HG02840 (cell line): ENCODE data around the gene DENND1B.
"Not testable (repeated sequence)": the region's sequence is repeated elsewhere in the genome, so short reads cannot be mapped to it uniquely, and the experiment has no call there.

Source experiments
- ATAC-seq: cut with Tn5 transposase; IDR thresholded peaks from one replicate; pipeline ENCODE4 v1.9.1; 2021; ENCODE audit warnings: mild to moderate bottlenecking, moderate library complexity, moderate number of reproducible peaks; ENCODE audit not compliant: unreplicated experiment, low FRiP score

The DENND1B gene

DNA sequence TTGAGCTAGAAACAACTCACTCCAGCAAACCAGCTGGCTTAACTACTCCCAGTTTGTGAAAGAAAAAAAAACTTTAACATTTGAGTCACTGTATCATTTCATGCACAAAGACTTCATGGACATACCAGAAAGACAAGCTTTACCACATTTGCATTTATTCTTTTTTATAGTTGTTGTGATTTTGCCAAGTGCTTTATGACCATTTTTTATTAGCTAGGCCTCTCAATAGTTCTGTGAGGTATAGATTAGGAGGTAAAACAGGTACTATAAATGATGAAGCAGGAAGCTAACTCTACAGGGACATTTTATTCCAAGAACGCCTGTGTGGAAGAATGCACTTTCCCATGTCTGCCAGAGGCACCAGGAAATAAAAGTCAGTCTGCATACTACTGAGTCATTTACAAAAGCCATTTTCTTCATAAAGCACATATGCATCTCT, 8.2 kb upstream of the DENND1B start:
- no peak for ATAC-seq

DNA sequence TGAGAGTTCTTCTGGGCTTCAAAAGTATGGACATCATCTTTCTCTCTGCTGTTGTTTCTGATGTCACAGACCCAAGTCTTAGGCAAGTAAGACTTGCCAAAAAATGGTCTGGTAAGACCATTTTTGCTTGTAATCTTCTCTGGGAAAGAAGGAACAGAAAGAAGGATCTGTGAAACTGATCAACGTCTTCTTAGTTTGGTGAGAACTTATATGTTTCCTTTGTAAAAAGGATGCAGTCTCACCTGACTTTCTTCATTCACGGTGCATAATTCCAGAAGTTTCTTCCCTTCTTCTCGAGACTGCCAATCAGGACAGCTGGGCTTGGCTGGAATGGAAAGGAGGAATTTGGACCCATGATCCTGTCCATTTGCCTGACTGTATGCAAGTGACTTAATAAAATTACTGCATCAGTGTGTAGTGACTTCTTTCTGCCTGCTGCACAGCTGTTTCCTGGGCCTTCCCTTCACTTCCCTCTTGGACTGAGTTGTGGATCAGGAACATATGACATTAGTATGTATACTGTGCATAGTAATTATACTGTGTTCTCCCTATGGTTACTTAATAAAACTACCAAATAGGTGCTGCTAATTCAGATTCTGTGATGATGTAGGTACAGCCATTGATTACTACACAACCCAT, 7.6 kb upstream of the DENND1B start:
- ATAC-seq = no peak

DNA sequence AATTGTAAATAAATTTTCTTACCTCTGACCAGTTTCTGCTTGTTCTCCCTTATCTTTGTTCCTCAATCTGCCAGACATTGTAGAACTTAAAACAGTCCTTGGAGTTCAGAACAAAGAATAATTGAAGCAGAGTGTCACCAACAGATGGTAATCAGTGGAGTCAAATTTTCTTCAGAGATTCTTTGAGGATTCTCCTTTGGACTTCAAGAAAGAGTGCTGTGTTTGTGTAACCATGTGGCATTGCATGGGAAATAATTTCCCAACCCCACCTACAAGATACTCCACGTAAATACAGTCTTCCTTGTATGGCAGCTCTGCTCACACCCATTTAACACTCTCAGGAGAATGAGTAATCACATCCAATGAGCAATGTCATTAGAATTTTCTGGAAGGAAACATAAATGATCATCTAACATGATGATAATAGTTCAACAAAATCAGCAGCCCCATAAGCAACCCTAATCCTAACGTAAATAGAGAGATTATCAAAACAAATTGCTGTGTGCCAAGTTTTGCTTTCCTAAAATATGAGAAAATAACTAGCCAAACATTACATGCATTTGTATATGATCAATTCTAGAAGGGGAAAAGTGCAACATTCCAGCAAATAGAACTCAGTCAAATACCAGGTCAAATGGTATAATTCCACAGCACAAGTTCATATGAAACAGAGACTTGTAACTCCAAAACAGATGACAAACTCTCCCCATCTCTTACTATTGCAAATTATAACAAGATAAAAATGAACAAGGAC, 6.9 kb upstream of the DENND1B start:
- ATAC-seq = no peak

DNA sequence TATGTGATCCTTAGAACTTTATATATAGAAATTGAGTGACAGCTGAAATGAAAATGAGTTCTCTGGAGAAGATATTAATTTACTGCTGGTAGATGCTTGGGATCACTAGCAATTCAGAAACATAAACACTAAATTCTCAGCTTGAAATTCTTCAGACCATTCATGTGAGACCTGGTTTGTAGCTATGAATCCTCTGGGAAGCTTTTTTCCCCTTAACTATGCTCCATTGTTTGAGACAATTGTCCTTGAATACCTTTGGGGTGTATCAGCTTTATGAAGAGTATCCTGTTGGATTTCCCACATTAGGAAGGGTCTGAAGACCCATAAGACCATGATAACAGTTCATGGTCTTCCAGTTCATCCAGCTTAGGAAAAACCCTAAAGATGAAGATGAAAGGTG, 4.6 kb upstream of the DENND1B start:
- no peak for ATAC-seq

DNA sequence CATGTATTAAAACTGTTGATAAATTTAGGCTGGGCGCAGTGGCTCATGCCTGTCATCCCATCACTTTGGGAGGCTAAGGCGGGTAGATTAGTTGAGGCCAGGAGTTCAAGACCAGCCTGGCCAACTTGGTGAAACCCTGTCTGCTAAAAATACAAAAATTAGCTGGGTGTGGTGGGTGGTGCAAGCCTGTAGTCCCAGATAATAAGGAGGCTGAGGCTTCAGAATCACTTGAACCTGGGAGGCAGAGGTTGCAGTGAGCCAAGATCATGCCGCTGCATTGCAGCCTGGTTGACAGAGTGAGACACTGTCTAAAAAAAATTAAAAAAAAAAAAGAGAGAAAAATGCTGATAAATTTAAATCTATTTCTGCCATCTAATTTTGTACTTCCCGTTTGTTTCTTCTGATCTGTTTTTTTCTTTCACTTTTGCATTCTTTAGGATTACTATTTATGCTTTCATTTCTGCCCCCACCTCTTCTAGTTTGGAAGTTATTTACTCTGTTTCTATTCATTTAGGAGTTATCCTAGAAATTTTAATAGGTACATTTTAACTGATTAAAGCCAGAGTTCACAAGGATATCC, 3.2 kb upstream of the DENND1B start:
- no peak for ATAC-seq

DNA sequence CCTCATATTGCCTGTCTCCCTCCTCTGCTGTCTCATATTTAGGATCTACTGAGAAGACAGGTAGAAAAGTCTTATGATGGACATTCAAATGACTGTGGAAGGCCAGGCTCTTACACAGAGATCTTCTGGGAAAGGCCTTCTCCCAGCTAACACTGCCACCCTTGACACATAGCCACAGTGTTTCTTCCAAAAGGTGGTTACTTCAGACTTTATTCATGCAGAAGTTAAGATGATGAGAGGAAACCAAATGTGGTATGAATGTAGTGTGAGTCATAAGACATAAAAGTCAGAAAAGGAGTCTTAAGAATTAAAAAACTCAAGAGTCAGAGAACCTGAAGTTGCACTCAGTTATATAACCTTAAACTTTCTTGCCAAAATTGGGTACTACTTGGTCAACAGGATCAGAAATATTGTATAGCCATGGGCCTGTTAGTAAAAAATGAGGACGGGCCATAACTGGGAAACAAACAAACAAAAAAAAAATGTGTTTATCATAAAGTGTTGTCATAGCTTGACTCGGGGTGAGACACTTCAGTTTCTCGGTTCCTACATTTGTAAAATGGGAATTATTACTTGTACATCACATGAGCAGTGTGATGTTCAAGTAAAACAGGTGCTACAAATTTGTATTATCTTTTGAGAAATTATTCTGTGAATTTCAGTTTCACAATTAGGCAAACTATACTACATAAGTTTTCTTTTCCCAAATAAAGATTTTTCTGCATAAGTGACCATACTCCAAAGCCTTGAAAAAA, 1.2 kb upstream of the DENND1B start:
- ATAC-seq = peak; percentile 35

DNA sequence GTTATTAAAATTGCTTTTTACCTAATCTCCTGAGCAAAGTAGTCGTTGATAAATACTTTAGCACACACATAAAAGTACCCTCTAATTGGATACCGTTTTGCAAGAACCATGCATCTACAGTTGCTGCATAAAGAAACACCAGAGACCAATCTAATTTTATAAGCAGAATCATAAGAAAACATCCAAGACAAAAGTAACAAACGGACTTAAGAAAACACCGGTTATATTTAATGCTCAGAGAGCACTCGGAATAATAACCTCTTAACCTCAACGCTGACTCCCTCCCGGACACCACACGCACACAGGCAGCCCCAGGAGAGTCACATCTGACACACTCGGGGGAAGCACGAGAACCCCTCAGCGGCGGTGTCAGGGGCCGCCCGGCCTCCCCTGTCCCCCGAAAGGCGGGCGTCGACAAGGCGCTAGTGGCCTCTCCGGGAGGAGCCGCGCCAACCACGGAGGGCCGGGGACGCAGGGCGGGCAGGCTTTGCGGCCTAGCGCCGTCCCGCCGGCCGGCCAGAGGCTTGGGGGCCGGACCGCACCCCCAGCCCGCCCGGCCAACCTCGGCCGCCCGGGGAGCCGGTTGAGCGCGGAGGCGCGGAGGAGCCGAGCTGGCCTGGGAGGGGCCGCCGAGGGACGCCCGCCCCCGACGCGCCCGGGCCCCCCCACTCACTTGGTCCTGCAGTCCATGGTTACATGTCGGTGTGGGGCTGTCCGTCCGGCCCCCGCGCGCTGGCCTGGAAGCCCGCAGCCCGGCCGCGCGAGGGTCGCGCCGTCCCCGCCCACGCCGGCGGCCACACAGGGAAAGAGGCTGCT, 606 bp downstream of the DENND1B start:
- peak; percentile 43 for ATAC-seq

DNA sequence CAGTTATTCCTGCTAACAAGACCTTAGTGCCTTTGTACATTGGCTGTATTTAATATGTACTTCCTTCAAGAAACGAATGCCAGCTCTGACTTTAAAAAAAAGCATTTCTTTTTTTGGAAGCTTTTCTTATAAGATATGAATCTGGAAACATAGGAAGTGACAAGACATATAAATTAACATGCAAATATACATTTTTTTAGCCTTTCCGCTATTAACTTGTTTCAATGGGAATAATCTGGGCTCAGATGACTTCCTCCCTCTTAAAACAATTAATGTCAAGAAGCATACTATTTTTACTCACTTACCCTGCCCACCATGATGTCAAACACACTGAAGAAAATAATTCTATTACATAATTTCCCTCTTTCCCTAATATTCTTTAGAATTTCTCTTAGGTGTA, 1.4 kb downstream of the DENND1B start:
- ATAC-seq = no peak

DNA sequence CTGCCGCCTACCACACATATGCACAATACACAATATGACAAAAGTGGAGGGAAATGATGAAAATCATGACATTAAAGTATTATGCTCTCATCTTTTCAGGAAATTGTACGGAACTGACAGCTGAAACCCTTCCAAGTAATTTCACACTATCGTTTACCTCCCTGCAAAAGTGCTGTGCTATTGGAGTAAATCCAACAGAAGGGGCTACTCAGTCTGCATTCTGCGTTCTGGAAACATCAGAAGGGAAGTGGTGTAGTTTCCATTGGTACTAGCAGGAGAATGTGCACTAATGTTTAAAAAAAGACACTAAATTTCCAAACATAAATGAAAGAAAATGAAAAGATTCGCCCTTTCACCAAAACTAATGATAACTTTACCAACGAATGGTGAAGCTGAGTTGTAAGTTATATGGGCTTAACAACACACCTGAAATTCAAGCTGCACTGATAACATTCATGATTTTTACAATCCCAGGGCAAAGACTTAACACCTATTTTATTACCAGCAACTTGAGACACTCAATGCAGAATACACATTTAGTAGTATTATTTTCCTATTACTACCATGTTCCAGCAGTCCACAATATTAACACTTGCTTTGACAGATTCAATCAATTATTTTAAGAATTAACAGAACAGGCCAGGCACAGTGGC, 3.2 kb downstream of the DENND1B start:
- ATAC-seq = no peak

DNA sequence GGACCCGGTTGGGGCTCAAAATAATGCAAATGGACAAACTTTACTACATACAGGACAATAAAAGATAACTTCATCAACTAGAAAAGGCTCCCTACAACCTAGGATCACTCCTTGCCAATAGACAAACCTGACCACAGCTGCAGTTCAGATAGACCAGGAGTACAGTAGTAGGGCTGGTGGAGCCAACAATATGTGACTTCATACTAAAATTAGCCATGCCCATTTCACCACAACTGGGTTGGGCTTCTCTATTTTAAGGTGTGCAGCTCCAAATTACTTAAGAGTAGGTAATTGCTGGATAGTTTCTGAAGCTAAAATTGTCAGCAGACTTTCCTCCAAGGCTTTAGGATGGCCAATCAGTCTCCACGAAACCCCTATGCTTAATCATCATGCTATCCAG, 3.9 kb downstream of the DENND1B start:
- no peak for ATAC-seq

DNA sequence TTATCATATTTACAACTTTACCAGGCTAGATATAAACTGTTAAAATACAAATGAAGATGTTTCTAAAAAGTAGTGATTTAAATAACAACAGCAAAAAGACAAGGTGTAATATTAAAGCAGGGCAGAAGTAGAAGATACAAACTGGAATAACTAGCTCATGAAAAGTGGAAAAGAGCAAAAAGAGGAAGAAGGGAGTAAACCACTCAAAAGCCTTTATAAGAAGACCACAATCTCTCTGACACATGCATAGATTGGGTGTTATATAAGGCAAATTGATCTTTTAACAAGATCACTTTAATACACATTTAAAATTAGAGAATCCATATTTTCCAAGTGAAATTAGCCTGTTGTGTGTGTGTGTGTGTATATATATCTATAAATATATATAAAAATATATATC, 5.0 kb downstream of the DENND1B start:
- no peak for ATAC-seq

DNA sequence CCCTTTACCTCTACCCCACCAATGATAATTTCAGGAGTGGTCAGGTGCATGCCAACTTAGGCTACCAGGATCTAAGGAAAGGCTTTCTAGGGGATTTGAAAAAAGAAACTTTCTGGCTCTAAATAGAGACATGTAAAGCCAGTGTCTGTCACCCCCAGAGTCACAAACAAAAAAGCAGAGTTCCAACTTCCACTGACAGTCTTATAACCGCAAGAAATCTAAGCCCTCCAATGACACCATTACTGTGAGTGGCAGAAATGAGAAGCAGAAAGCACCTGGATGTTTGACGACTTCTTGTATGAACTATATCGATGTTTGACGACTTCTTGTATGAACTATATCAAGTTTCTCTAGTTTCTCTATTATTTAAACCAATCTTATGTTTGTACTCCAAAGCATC, 6.0 kb downstream of the DENND1B start:
- ATAC-seq = no peak

DNA sequence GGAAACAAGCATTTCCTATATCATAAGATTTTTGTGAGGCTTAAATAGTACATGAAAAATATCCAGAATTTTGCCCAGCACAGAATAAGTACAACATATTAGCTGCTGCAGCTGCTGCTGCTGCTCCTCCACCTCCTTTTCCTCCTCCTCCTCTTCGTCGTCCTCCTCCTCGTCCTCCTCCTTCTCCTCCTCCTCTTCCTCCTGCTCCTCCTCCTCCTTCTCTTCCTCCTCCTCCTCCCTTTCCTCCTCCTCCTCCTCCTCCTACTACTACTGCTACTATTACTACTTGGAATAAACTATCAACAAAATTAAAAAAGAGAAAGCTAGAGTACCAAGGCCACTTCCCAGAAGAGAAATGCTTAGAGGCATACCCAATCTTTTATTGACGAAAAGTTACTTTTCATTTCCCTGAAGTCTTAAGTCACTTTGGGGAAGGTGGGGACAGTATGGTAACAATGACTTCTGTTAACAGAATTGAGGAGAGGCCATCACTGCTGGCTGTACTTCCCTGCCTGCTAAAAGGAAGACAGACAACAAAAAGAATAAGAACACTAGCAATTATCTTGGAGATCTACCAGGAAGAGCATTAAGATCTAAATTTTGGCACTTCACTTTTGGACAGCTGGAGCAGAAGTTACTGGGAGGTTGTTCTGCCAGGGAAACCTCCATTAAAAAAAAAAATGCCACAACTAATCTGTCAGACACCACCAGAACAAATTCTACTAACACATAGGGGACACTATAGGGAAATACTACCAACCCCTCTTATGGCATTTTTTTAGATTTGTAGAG, 7.1 kb downstream of the DENND1B start:
- no peak for ATAC-seq

DNA sequence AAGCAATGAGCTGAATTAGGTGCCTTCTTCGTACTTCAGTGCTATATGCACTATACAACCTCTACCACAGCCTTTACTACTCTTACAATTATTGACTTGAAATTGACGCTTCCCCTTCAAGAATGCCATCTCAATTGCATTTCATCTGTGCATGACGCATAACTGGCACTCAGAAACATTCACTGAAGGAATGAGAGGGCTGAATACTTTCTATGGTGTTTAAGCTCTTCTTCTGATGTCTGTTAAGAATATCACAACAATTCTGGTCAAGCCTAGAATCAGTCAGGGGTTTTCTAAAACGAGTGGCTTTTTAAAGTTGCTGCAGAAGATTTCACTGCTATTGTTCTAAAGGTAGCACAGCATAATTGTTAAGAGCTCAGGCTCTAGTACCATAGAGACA, 11.5 kb downstream of the DENND1B start:
- no peak for ATAC-seq

DNA sequence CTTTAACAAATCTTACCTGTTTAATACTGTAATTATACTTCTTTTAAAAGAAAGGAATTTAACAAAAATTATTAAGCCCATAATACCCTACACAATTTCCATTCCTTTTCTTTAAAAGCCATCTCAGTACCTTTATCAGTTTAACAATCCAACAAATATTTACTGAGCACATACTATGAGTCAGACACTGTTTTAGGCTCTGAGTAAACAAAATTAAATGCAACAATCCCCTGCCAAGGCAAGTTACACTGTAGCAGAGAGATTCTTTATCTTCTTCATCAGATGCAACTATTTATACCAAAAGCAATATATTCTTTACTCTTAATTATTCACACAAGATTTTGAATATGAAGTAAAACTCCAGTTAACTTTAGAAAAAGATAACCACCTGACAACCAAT, 12.0 kb downstream of the DENND1B start:
- no peak for ATAC-seq

DNA sequence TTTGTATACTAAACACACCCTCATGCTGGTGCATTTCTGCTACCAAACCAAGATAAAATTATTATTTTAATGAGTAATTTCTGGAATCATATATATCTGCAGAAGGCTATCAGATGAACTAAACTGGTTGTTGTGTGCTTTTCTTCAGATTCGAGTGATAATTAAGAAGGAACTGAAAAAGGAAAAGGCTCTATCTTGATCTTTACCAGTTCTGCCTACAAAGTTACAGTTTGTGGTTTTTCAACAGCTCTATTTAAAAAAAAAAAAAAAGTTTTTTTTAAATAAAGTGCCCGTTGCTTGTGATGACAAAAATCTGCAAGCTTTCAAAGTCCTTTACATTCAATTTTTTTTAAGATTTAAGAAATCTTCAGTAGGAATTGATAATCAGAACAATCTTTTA, 13.6 kb downstream of the DENND1B start:
- ATAC-seq = no peak

DNA sequence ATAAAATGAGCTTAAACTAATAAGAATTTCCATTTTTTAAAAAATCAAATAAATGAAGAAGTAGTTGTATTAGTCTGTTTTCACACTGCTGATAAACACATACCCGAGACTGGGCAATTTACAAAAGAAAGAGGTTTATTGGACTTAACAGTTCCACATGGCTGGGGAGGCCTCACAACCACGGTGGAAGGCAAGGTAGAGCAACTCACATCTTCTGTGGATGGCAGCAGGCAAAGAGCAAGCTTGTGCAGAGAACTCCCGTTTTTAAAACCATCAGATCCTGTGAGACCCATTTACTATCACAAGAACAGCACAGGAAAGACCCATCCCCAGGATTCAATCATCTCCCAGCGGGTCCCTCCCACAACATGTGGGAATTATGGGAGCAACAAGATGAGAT, 19.7 kb downstream of the DENND1B start:
- ATAC-seq = not testable (repeated sequence)

DNA sequence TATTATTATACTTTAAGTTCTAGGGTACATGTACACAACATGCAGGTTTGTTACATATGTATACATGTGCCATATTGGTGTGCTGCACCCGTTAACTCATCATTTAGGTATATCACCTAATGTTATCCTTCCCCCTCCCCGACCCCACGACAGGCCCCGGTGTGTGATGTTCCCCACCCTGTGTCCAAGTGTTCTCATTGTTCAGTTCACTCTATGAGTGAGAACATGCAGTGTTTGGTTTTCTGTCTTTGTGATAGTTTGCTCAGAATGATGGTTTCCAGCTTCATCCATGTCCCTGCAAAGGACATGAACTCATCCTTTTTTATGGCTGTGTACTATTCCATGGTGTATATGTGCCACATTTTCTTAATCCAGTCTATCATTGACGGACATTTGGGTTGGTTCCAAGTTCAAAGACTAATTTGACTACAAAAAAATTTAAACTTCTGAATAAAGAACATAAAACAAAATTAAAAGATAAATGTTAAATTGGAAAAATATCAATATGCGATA, 22.6 kb downstream of the DENND1B start:
- not testable (repeated sequence) for ATAC-seq

DNA sequence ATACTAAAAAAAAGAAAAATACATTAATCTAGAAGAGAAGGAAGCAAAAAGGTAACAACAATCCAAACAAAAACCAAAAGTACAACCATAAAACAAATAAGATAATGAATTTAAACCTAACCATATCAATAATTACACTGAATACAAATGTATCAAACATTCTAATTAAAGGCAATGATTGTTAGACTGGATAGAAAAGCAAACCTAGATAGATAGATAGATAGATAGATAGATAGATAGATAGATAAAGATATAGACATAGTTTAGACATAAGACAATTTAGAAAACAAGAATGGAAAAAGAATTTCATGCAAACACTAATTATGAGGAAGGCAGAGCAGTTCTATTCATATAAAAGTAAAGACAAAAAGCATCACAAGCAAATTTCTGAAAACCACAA, 24.9 kb downstream of the DENND1B start:
- ATAC-seq = no peak
